Activated CD8-positive, alpha-beta T cell treated with anti-CD3 and anti-CD28 coated beads for 36 hours (primary cell): ENCODE data around the gene AP2A2. TPM values are rescaled to one million over a fixed set of nuclear protein-coding genes. Genes with fewer than 3 reads are reported as not detected.

Experiments used
- ATAC-seq: fragments of 200-7000 bp; cut with Tn5 transposase; one replicate; pipeline ENCODE4 v1.10.0; 2021; ENCODE audit warnings: mild to moderate bottlenecking, moderate library complexity
- CTCF ChIA-PET: fragments of 350-600 bp; sonication (Branson Sonifier 250); formaldehyde crosslinking; loops from one replicate; lab custom pipeline; 2021; ENCODE audit warnings: antibody characterized with exemption; lab: Charles Lee
- POLR2A ChIA-PET: fragments of 350-600 bp; sonication (Branson Sonifier 250); formaldehyde crosslinking; loops from one replicate; lab custom pipeline; 2021; ENCODE audit warnings: antibody characterized with exemption; lab: Charles Lee
- DNase-seq: peaks from one replicate; pipeline ENCODE4 v3.0.0-alpha.2; 2020
- H3K27ac Mint-ChIP-seq: one replicate; pipeline ENCODE4 v1.8.0; 2021; ENCODE audit warnings: mild to moderate bottlenecking, mixed read lengths
- H3K27me3 Mint-ChIP-seq: one replicate; pipeline ENCODE4 v1.8.0; 2021; ENCODE audit warnings: mixed read lengths
- H3K36me3 Mint-ChIP-seq: one replicate; pipeline ENCODE4 v1.8.0; 2021; ENCODE audit warnings: low read depth, mixed read lengths
- H3K4me1 Mint-ChIP-seq: one replicate; pipeline ENCODE4 v1.8.0; 2021; ENCODE audit warnings: low read depth, mixed read lengths
- H3K4me3 Mint-ChIP-seq: one replicate; pipeline ENCODE4 v1.8.0; 2021; ENCODE audit warnings: mild to moderate bottlenecking, moderate library complexity, mixed read lengths
- H3K9me3 Mint-ChIP-seq: one replicate; pipeline ENCODE4 v1.8.0; 2021; ENCODE audit warnings: mixed read lengths
- CTCF ChIP-seq: fragments of 200-600 bp; IDR thresholded peaks from one replicate; pipeline ENCODE4 v1.8.0; 2022; ENCODE audit warnings: antibody characterized with exemption, mild to moderate bottlenecking
- intact Hi-C: fragments of 100-400 bp; cut with micrococcal nuclease; formaldehyde crosslinking; loops from one replicate; pipeline ENCODE4 v1.10.0; 2022
- total RNA-seq, 2 experiments: library from RNA; stranded (reverse); gene quantifications; one replicate each; pipeline ENCODE4 v1.2.3, GENCODE V29; 2021

The AP2A2 gene
- total RNA-seq, 2 experiments from 2014 or later, result 34.0 to 34.6 TPM

- Mint-ChIP-seq H3K4me1 (peaks cover 38% of the 10 kb centered on the region), H3K36me3 (peaks cover 13% of the 10 kb centered on the region), H3K9me3 (no peaks in the 10 kb centered on the region), H3K27ac (peak overlapping the region; percentile 41), H3K27me3 (no peaks in the 10 kb centered on the region), H3K4me3 (no peak overlapping the region)
- intact Hi-C loops, result no loop called here
- DNase-seq (peak; percentile 63), ATAC-seq (peak; percentile 71)
- no peak for TF ChIP-seq CTCF
- POLR2A ChIA-PET, result interaction anchor here (1.0 kb wide), 1 partner anchor 59 kb away, joined by 3 read pairs; the partner anchor contains the start of gene CHID1
- CTCF ChIA-PET, result interaction anchor here (1.0 to 2.1 kb wide), 2 partner anchors 72 to 81 kb away, joined by 3 to 4 read pairs; no protein-coding TSS in a partner anchor
Observed at GRCh38 chr11:970319-970871, 44.7 kb downstream of the AP2A2 start.

- H3K4me3 Mint-ChIP-seq, result no peak overlapping the region
- DNase-seq (no peak), ATAC-seq (no peak)
- H3K36me3 Mint-ChIP-seq, result peaks cover 13% of the 10 kb centered on the region
- peaks cover 42% of the 10 kb centered on the region for H3K4me1 Mint-ChIP-seq
- no peaks in the 10 kb centered on the region for H3K27me3 Mint-ChIP-seq
- H3K9me3 Mint-ChIP-seq, result no peaks in the 10 kb centered on the region
- intact Hi-C loops, result no loop called here
- POLR2A ChIA-PET, result interaction anchor here (1.0 kb wide), 1 partner anchor 60 kb away, joined by 3 read pairs; the partner anchor contains the start of gene CHID1
- no peak for TF ChIP-seq CTCF
- CTCF ChIA-PET, result interaction anchor here (1.0 to 2.1 kb wide), 2 partner anchors 73 to 80 kb away, joined by 3 to 4 read pairs; no protein-coding TSS in a partner anchor
- H3K27ac Mint-ChIP-seq, result peak overlapping the region; percentile 41
Observed at GRCh38 chr11:971092-971690, 45.5 kb downstream of the AP2A2 start.

GRCh38 chr11:971731-972365 is 46.2 kb downstream of the AP2A2 start:
- Mint-ChIP-seq H3K27ac (peak overlapping the region; percentile 41), H3K4me1 (peaks cover 44% of the 10 kb centered on the region), H3K36me3 (peaks cover 13% of the 10 kb centered on the region), H3K9me3 (no peaks in the 10 kb centered on the region), H3K4me3 (no peak overlapping the region), H3K27me3 (no peaks in the 10 kb centered on the region)
- ChIA-PET CTCF (interaction anchor here (1.0 to 2.1 kb wide), 2 partner anchors 73 to 80 kb away, joined by 3 to 4 read pairs; no protein-coding TSS in a partner anchor), POLR2A (no interaction called here)
- no peak for ATAC-seq
- intact Hi-C loops, result no loop called here
- no peak for DNase-seq
- TF ChIP-seq CTCF, result no peak

GRCh38 chr11:972523-973211 is 47.0 kb downstream of the AP2A2 start:
- CTCF ChIA-PET, result no interaction called here
- Mint-ChIP-seq H3K36me3 (peaks cover 13% of the 10 kb centered on the region), H3K27me3 (no peaks in the 10 kb centered on the region), H3K9me3 (no peaks in the 10 kb centered on the region), H3K4me1 (peaks cover 51% of the 10 kb centered on the region), H3K27ac (no peak overlapping the region), H3K4me3 (no peak overlapping the region)
- ATAC-seq, result no peak
- TF ChIP-seq CTCF, result no peak
- intact Hi-C loops, result no loop called here
- POLR2A ChIA-PET, result no interaction called here
- no peak for DNase-seq
